HepG2 (cell line): ENCODE results near the gene TFPI. TPM values are rescaled to one million over a fixed set of nuclear protein-coding genes. Genes with fewer than 3 reads are reported as not detected.

ENCODE experiments used
- ARID3A ChIP-seq: IDR thresholded peaks from 2 replicates; pipeline ENCODE4 v1.6.1; 2012; ENCODE audit warnings: low read depth, low read length, improper control_type of control experiment
- FOSL2 ChIP-seq: sonication (generic); formaldehyde crosslinking; IDR thresholded peaks from 2 replicates; pipeline ENCODE4 v1.4.0; 2020; ENCODE audit warnings: missing genetic modification reagents
- FOXP4 ChIP-seq: sonication (generic); formaldehyde crosslinking; IDR thresholded peaks from 2 replicates; pipeline ENCODE4 v1.4.0; 2020; ENCODE audit warnings: missing genetic modification reagents
- NCOA2 ChIP-seq: sonication (generic); formaldehyde crosslinking; IDR thresholded peaks from 2 replicates; pipeline ENCODE4 v1.8.0; 2022; ENCODE audit warnings: inconsistent platforms
- NFIC ChIP-seq: IDR thresholded peaks from 2 replicates; pipeline ENCODE4 v1.6.1; 2012; ENCODE audit warnings: mild to moderate bottlenecking, low read length, inconsistent platforms
- PHF5A ChIP-seq: IDR thresholded peaks from one replicate; pipeline ENCODE4 v1.6.1; 2018; ENCODE audit warnings: low read depth, missing genetic modification reagents; ENCODE audit not compliant: unreplicated experiment
- SALL1 ChIP-seq: sonication (generic); formaldehyde crosslinking; IDR thresholded peaks from 2 replicates; pipeline ENCODE4 v1.8.0; 2022; ENCODE audit warnings: mild to moderate bottlenecking, missing genetic modification reagents
- SKI ChIP-seq: fragments of 450-650 bp; IDR thresholded peaks from one replicate; pipeline ENCODE4 v1.6.1; 2018; ENCODE audit warnings: mild to moderate bottlenecking; ENCODE audit not compliant: partially characterized antibody
- TARDBP ChIP-seq: sonication (generic); formaldehyde crosslinking; IDR thresholded peaks from 2 replicates; pipeline ENCODE4 v1.8.0; 2022; ENCODE audit warnings: mild to moderate bottlenecking, missing genetic modification reagents
- TCF7 ChIP-seq: sonication (generic); IDR thresholded peaks from 2 replicates; pipeline ENCODE4 v1.6.1; 2016; ENCODE audit warnings: antibody characterized with exemption, low read depth
- ZGPAT ChIP-seq: IDR thresholded peaks from 2 replicates; pipeline ENCODE4 v1.6.1; 2016; ENCODE audit warnings: mild to moderate bottlenecking
- ZNF503 ChIP-seq: sonication (generic); formaldehyde crosslinking; IDR thresholded peaks from 2 replicates; pipeline ENCODE4 v1.4.0; 2020; ENCODE audit warnings: missing genetic modification reagents
- ZNF609 ChIP-seq: sonication (generic); formaldehyde crosslinking; IDR thresholded peaks from 2 replicates; pipeline ENCODE4 v1.4.0; 2020; ENCODE audit warnings: mild to moderate bottlenecking, missing genetic modification reagents, borderline replicate concordance
- ZNF710 ChIP-seq: sonication (generic); formaldehyde crosslinking; IDR thresholded peaks from 2 replicates; pipeline ENCODE4 v1.5.0; 2020; ENCODE audit warnings: mild to moderate bottlenecking, missing genetic modification reagents, borderline replicate concordance
- polyA plus RNA-seq, 8 experiments: library from polyadenylated mRNA; depleted of rRNA in 3 of 8; stranded (reverse) in 7 of 8; unstranded in 1 of 8; fragments of >200 nt; fragmentation: Illumina TruSeq in 4 of 8; extraction: Trizol in 4 of 8; gene quantifications; 2 replicates each; pipeline versions ENCODE4 v1.2.1 to v1.2.3, GENCODE V29; 2011 to 2016; ENCODE audit warnings: low read depth in 4 of 8, missing spikeins in 1 of 8, mixed read lengths in 1 of 8; ENCODE audit not compliant: insufficient read depth in 1 of 8
- total RNA-seq, 5 experiments: library from RNA; depleted of rRNA; stranded (reverse); fragments of >200 nt; fragmentation: Illumina TruSeq; extraction: Trizol; gene quantifications; 2 replicates each; pipeline ENCODE4 v1.2.3, GENCODE V29; 2016; ENCODE audit warnings: low read depth in 1 of 5

The TFPI gene
- total and polyA plus RNA-seq, 2 of the 13 experiments (the other 11 are each of a cell fraction or from before 2014, with no cell fraction given) = 301 to 436 TPM

- TF ChIP-seq SKI (peak; percentile 12), ZNF710 (CRISPR knock-in tag) (peak; percentile 79), FOXP4 (CRISPR knock-in tag) (peak; percentile 76), TCF7 (peak; percentile 88), TARDBP (CRISPR knock-in tag) (peak; percentile 19; the same call in 1 of the 2 replicates), NFIC (peak; percentile 61; the same call in 1 of the 2 replicates), ZGPAT (CRISPR knock-in tag) (peak; percentile 80), ZNF609 (peak; percentile 64; the same call in 1 of the 2 replicates), FOSL2 (CRISPR knock-in tag) (0 out of 2 replicates have a peak, but pooled peaks have one; percentile 7), ZNF503 (CRISPR knock-in tag) (peak; percentile 66; the same call in 1 of the 2 replicates), NCOA2 (CRISPR knock-in tag) (peak; percentile 78), PHF5A (peak; percentile 31), ARID3A (0 out of 2 replicates have a peak, but pooled peaks have one; percentile 39), SALL1 (peak; percentile 17; the same call in 1 of the 2 replicates)
Observed at GRCh38 chr2:187517750-187518361, 36.4 kb downstream of the TFPI start (continued).
